Stomach (tissue), 9 donors: ENCODE results near the gene CYP2W1. TPM values are rescaled to one million over a fixed set of nuclear protein-coding genes. Genes with fewer than 3 reads are reported as not detected.

Experiments
- DNase-seq, 2 donors: peaks; one replicate each; pipeline versions ENCODE4 v3.0.0 to v3.0.0-alpha.2; 2013 to 2019
- H3K27ac ChIP-seq, 5 donors: fragments of 200-600 bp in 4 of 5; sonication (generic) in 4 of 5; one replicate each; pipeline ENCODE4 v1.5.1; 2013 to 2019; ENCODE audit warnings: mild to moderate bottlenecking in 1 of 5, moderate library complexity in 1 of 5
- H3K27me3 ChIP-seq, 3 donors: fragments of 200-600 bp; sonication (generic); one replicate each; pipeline ENCODE4 v1.5.1; 2017 to 2019; ENCODE audit warnings: mixed run types in 1 of 3
- H3K36me3 ChIP-seq, 4 donors: fragments of 200-600 bp; sonication (generic); 1 replicate in 3 of 4; 2 replicates in 1 of 4; pipeline ENCODE4 v1.5.1; 2016 to 2019
- H3K4me1 ChIP-seq, 4 donors: fragments of 200-600 bp; sonication (generic); one replicate each; pipeline ENCODE4 v1.5.1; 2016 to 2019
- H3K4me3 ChIP-seq, 4 donors: fragments of 200-600 bp; sonication (generic) in 3 of 4; one replicate each; pipeline ENCODE4 v1.5.1; 2016 to 2019; ENCODE audit warnings: mild to moderate bottlenecking in 1 of 4
- H3K9me3 ChIP-seq, 4 donors: fragments of 200-600 bp; sonication (generic); one replicate each; pipeline ENCODE4 v1.5.1; 2016 to 2019
- EP300 ChIP-seq: sonication (generic); formaldehyde crosslinking; IDR thresholded peaks from one replicate; pipeline ENCODE4 v1.6.1; 2017; ENCODE audit warnings: antibody characterized with exemption
- POLR2A ChIP-seq, 4 donors: fragments of 450-650 bp; IDR thresholded peaks; one replicate each; pipeline ENCODE4 v1.6.1; 2016; ENCODE audit warnings: antibody characterized with exemption in 4 of 4, control low read depth in 2 of 4, mild to moderate bottlenecking in 1 of 4, moderate library complexity in 1 of 4
- POLR2AphosphoS5 ChIP-seq, 3 donors: sonication (generic); formaldehyde crosslinking; IDR thresholded peaks; one replicate each; pipeline ENCODE4 v1.6.1; 2016; ENCODE audit warnings: antibody characterized with exemption in 3 of 3
- WGBS, 5 donors: extraction: QIAGEN DNeasy Blood & Tissue Kit in 3 of 5; methylation state at CpG; one replicate each; pipeline versions ENCODE4 v1.1.5 to v1.1.7; 2013 to 2018; 5-methylcytosine and 5-hydroxymethylcytosine counted together
- intact Hi-C: fragments of 100-400 bp; cut with DNase I; formaldehyde crosslinking; loops from one replicate; pipeline ENCODE4 v1.15.1; 2023; ENCODE audit warnings: low total_unique reads
- polyA plus RNA-seq, 3 donors: library from polyadenylated mRNA; stranded (reverse); fragments of 200-250 nt; gene quantifications; one replicate each; pipeline ENCODE4 v1.2.3, GENCODE V29; 2013
- total RNA-seq, 5 donors: library from RNA; depleted of rRNA; stranded (reverse); fragments of >200 nt; gene quantifications; one replicate each; pipeline versions ENCODE4 v1.1.0 to v1.2.3, GENCODE V29; 2014 to 2016
- TF ChIP-seq, protein P1 (sequence below), 7 experiments: fragments of 450-650 bp in 4 of 7; fragments of 200-600 bp in 3 of 7; sonication (generic) in 3 of 7; IDR thresholded peaks; one replicate each; pipeline ENCODE4 v1.5.1; 2016 to 2019; ENCODE audit warnings: antibody characterized with exemption in 7 of 7, control low read depth in 2 of 7, mild to moderate bottlenecking in 1 of 7
- donor health status: healthy with polysubstance abuse.
- donor health status: Bipolar disorder and iron deficiency.
- donor health status: healthy.

The CYP2W1 gene
- total and polyA plus RNA-seq, 8 donors: 0.31 to 7.0 (median 0.65) TPM; not detected in 5

DNA sequence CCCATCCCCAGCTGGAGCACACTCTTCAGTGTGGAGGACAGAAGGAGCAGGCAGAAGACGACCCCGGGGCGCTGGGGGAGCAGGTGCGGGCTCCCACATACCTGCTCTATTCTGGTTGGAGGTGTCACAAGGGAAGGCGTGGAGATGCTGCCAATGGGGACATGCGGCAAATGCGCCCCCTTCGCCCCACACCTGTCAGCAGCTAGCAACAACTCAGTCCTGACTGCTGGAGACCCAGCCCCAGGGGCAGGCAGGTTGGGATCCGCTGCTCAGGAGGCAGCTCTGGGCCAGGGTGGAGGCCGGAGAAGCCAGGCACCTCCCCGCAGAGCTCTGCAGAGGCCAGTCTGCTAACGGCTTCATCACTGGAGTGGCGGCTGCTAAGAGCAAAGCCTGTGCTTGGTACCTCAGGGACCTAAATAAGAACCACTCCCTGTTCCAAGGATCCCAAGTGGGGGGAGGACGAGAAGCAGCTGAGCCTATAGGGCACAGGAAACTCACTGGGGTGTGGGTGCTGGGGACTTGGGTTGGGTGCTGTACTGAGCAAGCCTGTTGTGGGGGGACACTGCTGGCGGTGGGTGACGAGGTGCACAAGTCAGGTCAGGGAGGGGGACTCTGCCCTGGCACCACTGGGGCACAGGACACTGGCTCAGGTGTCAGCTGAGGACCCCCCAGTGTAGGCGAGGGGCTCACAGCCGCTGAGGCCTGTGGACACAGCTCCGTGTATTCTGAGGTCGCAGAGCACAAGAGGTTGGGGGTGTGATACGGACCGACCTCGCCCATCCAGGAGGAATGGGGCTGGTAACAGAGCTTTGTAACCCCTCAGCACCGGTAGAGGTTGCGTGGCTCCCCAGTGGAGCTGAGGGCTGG is 42.1 kb downstream of the CYP2W1 start:
- Histone ChIP-seq H3K36me3 (peaks cover 6 to 53% (median 31%) of the 10 kb centered on the region in 4 donors), H3K27ac (no peak overlapping the region)
- intact Hi-C loops: no loop called here

DNA sequence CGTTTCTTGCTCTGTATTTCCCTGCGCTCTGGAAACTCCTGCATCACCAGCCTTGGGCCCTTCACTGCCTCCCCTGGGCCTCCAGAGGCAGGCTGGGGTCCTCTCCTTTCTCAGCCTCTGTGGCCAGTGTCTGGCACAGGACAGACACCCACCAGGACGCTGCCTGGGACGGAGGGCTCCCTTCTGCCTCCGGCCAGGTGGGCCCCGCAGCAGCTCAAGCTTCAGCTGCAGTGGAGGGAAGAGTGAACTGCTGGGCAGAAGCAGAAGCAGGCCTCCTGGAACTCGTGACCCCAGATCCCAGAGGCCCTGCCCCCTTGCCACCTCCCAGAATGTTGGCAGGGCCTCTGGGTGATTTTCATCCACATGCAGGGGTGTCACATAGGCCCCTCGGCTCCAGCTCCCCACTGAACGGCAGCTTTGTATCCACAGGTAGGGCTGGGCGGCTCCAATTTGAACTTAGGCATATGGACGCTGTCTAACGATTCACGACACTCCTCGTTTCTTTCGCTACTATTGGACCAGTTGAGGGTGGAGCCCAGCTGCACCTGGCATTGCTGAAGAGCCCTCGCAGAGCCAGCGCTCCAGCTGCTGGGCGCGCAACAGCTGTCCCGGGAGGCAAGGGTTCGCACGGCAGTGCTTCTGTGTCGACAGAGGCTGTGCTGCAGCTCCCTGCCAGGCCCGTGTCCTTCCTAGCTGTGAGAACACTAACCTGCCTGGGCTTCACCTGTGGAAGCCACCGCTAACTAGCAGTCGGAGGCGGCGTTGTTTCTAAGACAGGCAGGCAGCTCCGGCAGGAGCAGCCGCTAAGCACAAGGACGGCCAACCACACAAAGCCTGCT is 43.0 kb downstream of the CYP2W1 start:
- Histone ChIP-seq H3K4me3 (no peak overlapping the region), H3K27ac (no peak overlapping the region), H3K27me3 (no peaks in the 10 kb centered on the region), H3K36me3 (peaks cover 6 to 47% (median 29%) of the 10 kb centered on the region in 4 donors), H3K4me1 (peaks cover 14 to 60% (median 50%) of the 10 kb centered on the region in 4 donors), H3K9me3 (no peaks in the 10 kb centered on the region)
- TF ChIP-seq, protein P1, sequence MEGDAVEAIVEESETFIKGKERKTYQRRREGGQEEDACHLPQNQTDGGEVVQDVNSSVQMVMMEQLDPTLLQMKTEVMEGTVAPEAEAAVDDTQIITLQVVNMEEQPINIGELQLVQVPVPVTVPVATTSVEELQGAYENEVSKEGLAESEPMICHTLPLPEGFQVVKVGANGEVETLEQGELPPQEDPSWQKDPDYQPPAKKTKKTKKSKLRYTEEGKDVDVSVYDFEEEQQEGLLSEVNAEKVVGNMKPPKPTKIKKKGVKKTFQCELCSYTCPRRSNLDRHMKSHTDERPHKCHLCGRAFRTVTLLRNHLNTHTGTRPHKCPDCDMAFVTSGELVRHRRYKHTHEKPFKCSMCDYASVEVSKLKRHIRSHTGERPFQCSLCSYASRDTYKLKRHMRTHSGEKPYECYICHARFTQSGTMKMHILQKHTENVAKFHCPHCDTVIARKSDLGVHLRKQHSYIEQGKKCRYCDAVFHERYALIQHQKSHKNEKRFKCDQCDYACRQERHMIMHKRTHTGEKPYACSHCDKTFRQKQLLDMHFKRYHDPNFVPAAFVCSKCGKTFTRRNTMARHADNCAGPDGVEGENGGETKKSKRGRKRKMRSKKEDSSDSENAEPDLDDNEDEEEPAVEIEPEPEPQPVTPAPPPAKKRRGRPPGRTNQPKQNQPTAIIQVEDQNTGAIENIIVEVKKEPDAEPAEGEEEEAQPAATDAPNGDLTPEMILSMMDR (IDR thresholded peaks at IDR 0.05): no peak
- no peak for TF ChIP-seq EP300
- no peak for TF ChIP-seq POLR2AphosphoS5 (IDR thresholded peaks at IDR 0.05)
- no peak for TF ChIP-seq POLR2A (IDR thresholded peaks at IDR 0.05)
- intact Hi-C loops: no loop called here
- 89 to 92% (median 91%) methylated on average over 27 to 31 of the region's 31 CpGs for WGBS, 5 donors
- peak in 1 of 2 donors; percentile 63 for DNase-seq

More for the DNA sequence above, 42.1 kb downstream of the CYP2W1 start:
- Histone ChIP-seq H3K9me3 (no peaks in the 10 kb centered on the region), H3K4me3 (no peak overlapping the region), H3K27me3 (no peaks in the 10 kb centered on the region), H3K4me1 (peaks cover 14 to 60% (median 50%) of the 10 kb centered on the region in 4 donors)
- no peak for DNase-seq
- WGBS, 5 donors: 88 to 95% (median 93%) methylated on average over 16 to 25 of the region's 25 CpGs
- TF ChIP-seq, protein P1 (IDR thresholded peaks at IDR 0.05): no peak
- TF ChIP-seq POLR2AphosphoS5 (IDR thresholded peaks at IDR 0.05) (no peak), POLR2A (IDR thresholded peaks at IDR 0.05) (no peak), EP300 (no peak)

DNA sequence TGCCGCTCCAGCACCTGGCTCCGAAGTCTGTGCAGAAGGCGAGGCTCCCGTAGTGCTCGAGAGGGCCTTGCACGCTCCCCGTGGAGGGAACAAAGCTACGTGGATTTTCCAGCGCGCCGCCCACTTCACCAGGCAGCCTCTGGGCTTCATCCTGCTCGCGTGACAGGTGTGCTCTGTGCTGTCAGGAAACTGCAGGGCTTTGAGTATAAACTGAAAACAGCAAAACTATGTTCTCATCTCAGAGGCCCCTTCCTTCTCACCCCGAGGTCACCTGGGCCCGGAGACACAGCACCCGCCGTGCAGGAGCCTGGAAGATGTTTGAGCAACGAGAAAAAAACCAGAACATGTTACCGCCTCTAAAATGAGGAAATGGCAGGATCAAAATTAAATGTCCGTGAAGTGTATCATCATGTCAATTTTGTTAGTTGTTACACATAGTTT is 43.8 kb downstream of the CYP2W1 start:
- no peak for DNase-seq
- TF ChIP-seq EP300 (no peak), POLR2A (IDR thresholded peaks at IDR 0.05) (no peak), POLR2AphosphoS5 (IDR thresholded peaks at IDR 0.05) (no peak)
- TF ChIP-seq, protein P1 (IDR thresholded peaks at IDR 0.05): no peak
- peaks cover 14 to 60% (median 50%) of the 10 kb centered on the region in 4 donors for H3K4me1 ChIP-seq
- H3K27me3 ChIP-seq: no peaks in the 10 kb centered on the region
- H3K9me3 ChIP-seq: no peaks in the 10 kb centered on the region
- WGBS, 5 donors: 85 to 92% (median 87%) methylated on average over 17 to 20 of the region's 20 CpGs
- H3K4me3 ChIP-seq: peak overlapping the region in 2 of 4 donors; percentile 90 to 91
- intact Hi-C loops: no loop called here
- peak overlapping the region in 1 of 5 donors; percentile 97 for H3K27ac ChIP-seq
- peaks cover 6 to 39% (median 24%) of the 10 kb centered on the region in 4 donors for H3K36me3 ChIP-seq
